Liver (tissue), 9 donors: ENCODE measurements around the gene CDK5. TPM values are rescaled to one million over a fixed set of nuclear protein-coding genes. Genes with fewer than 3 reads are reported as not detected.

ENCODE experiments used
- DNase-seq: peaks from one replicate; pipeline ENCODE4 v3.0.0-alpha.2; 2017; ENCODE audit warnings: low spot score
- H3K27ac ChIP-seq, 2 donors: one replicate each; pipeline ENCODE4 v1.7.0; 2013; ENCODE audit warnings: inconsistent platforms in 2 of 2, low read length in 2 of 2, control low read depth in 1 of 2, low read depth in 1 of 2, mild to moderate bottlenecking in 1 of 2
- H3K27me3 ChIP-seq, 4 donors: one replicate each; pipeline versions ENCODE4 v1.6.1 to v1.7.0; 2013; ENCODE audit warnings: low read length in 3 of 4, inconsistent platforms in 1 of 4, mild to moderate bottlenecking in 1 of 4, moderate library complexity in 1 of 4; ENCODE audit not compliant: control insufficient read depth in 4 of 4, insufficient read depth in 4 of 4
- H3K36me3 ChIP-seq, 4 donors: one replicate each; pipeline versions ENCODE4 v1.6.1 to v1.7.0; 2013; ENCODE audit warnings: low read length in 3 of 4, mild to moderate bottlenecking in 3 of 4, low read depth in 1 of 4, moderate library complexity in 1 of 4; ENCODE audit not compliant: control insufficient read depth in 4 of 4, insufficient read depth in 3 of 4
- H3K4me1 ChIP-seq, 4 donors: one replicate each; pipeline versions ENCODE4 v1.6.1 to v1.7.0; 2013; ENCODE audit warnings: low read length in 3 of 4, mild to moderate bottlenecking in 3 of 4, moderate library complexity in 1 of 4; ENCODE audit not compliant: control insufficient read depth in 4 of 4, insufficient read depth in 4 of 4
- H3K4me3 ChIP-seq, 3 donors: one replicate each; pipeline versions ENCODE4 v1.6.1 to v1.7.0; 2013; ENCODE audit warnings: low read length in 3 of 3, control low read depth in 1 of 3, low read depth in 1 of 3, mild to moderate bottlenecking in 1 of 3
- H3K9ac ChIP-seq, 2 donors: one replicate each; pipeline ENCODE4 v1.7.0; 2013; ENCODE audit warnings: low read length in 2 of 2, mild to moderate bottlenecking in 2 of 2, moderate library complexity in 2 of 2, control low read depth in 1 of 2, low read depth in 1 of 2
- H3K9me3 ChIP-seq, 4 donors: one replicate each; pipeline versions ENCODE4 v1.6.1 to v1.7.0; 2013; ENCODE audit warnings: low read length in 3 of 4; ENCODE audit not compliant: control insufficient read depth in 4 of 4
- CTCF ChIP-seq: fragments of 150-350 bp; IDR thresholded peaks from 2 replicates; pipeline ENCODE4 v1.5.1; 2017; ENCODE audit warnings: improper control_type of control experiment, low read depth, low read length; ENCODE audit not compliant: missing input control
- EGR1 ChIP-seq, 2 donors: IDR thresholded peaks; 2 replicates each; pipeline ENCODE4 v1.6.1; 2016 to 2018; ENCODE audit warnings: antibody characterized with exemption in 2 of 2, low read depth in 2 of 2
- GABPA ChIP-seq, 2 donors: IDR thresholded peaks in 1 of 2; conservative IDR thresholded peaks in 1 of 2; 2 replicates each; pipeline ENCODE4 v1.6.1; 2016; ENCODE audit warnings: antibody characterized with exemption in 2 of 2, mild to moderate bottlenecking in 1 of 2, moderate library complexity in 1 of 2
- HNF4A ChIP-seq, 2 donors: conservative IDR thresholded peaks; 2 replicates each; pipeline ENCODE4 v1.6.1; 2016; ENCODE audit warnings: antibody characterized with exemption in 2 of 2, mild to moderate bottlenecking in 2 of 2
- HNF4G ChIP-seq: IDR thresholded peaks from 2 replicates; pipeline ENCODE4 v1.6.1; 2016; ENCODE audit warnings: antibody characterized with exemption
- JUND ChIP-seq, 2 donors: IDR thresholded peaks; 2 replicates each; pipeline ENCODE4 v1.6.1; 2016; ENCODE audit warnings: antibody characterized with exemption in 2 of 2
- NR2F2 ChIP-seq: IDR thresholded peaks from 2 replicates; pipeline ENCODE4 v1.6.1; 2016; ENCODE audit warnings: antibody characterized with exemption
- RAD21 ChIP-seq, 2 donors: IDR thresholded peaks; 2 replicates each; pipeline ENCODE4 v1.6.1; 2016; ENCODE audit warnings: antibody characterized with exemption in 2 of 2, mild to moderate bottlenecking in 2 of 2
- REST ChIP-seq: IDR thresholded peaks from 2 replicates; pipeline ENCODE4 v1.6.1; 2016; ENCODE audit warnings: antibody characterized with exemption, mild to moderate bottlenecking
- SP1 ChIP-seq: IDR thresholded peaks from 2 replicates; pipeline ENCODE4 v1.6.1; 2018; ENCODE audit warnings: antibody characterized with exemption, mild to moderate bottlenecking
- TAF1 ChIP-seq: conservative IDR thresholded peaks from 2 replicates; pipeline ENCODE4 v1.6.1; 2016; ENCODE audit warnings: antibody characterized with exemption, mild to moderate bottlenecking
- WGBS: extraction: QIAGEN DNeasy Blood & Tissue Kit; methylation state at CpG from one replicate; pipeline ENCODE4 v1.1.7; 2013; 5-methylcytosine and 5-hydroxymethylcytosine counted together
- polyA plus RNA-seq, 2 donors: library from polyadenylated mRNA; stranded (reverse) in 1 of 2; unstranded in 1 of 2; fragments of 200-250 nt in 1 of 2; fragments of >200 nt in 1 of 2; fragmentation: Nextera tagmentation in 1 of 2; extraction: Ambion mirVana in 1 of 2; gene quantifications; one replicate each; pipeline versions ENCODE4 v1.2.1 to v1.2.3, GENCODE V29; 2013 to 2015
- total RNA-seq, 2 donors: library from RNA; depleted of rRNA; stranded (reverse); fragments of >200 nt; gene quantifications; one replicate each; pipeline ENCODE4 v1.2.3, GENCODE V29; 2014
- TF ChIP-seq, protein P1 (sequence below): IDR thresholded peaks from 2 replicates; pipeline ENCODE4 v1.6.1; 2016; ENCODE audit warnings: antibody characterized with exemption
- donor health status: healthy.
- donor health status: healthy.
- donor health status: healthy.
- donor health status: healthy.
- donor health status: healthy.

Gene CDK5
- total and polyA plus RNA-seq, 4 donors = 4.0 to 9.0 (median 7.4) TPM

GRCh38 chr7:151101621-151102396 lies 44.1 kb upstream of the CDK5 start (continued):
- no peak for TF ChIP-seq GABPA (IDR thresholded peaks at IDR 0.05 in 1 of 2, conservative IDR thresholded peaks at IDR 0.05 in 1 of 2)

GRCh38 chr7:151100921-151101320 lies 43.2 kb upstream of the CDK5 start:
- WGBS = 94% methylated on average over 10 of the region's 10 CpGs
- no peak overlapping the region for H3K27ac ChIP-seq
- no peaks in the 10 kb centered on the region for H3K9me3 ChIP-seq
- TF ChIP-seq HNF4A (conservative IDR thresholded peaks at IDR 0.05) (no peak), SP1 (no peak), CTCF (no peak)
- peaks cover 0 to 4% (median 1%) of the 10 kb centered on the region in 4 donors for H3K36me3 ChIP-seq
- no peaks in the 10 kb centered on the region for H3K4me1 ChIP-seq
- no peak overlapping the region for H3K4me3 ChIP-seq
- no peak for DNase-seq
- no peaks in the 10 kb centered on the region for H3K27me3 ChIP-seq
- no peak overlapping the region for H3K9ac ChIP-seq

DNA sequence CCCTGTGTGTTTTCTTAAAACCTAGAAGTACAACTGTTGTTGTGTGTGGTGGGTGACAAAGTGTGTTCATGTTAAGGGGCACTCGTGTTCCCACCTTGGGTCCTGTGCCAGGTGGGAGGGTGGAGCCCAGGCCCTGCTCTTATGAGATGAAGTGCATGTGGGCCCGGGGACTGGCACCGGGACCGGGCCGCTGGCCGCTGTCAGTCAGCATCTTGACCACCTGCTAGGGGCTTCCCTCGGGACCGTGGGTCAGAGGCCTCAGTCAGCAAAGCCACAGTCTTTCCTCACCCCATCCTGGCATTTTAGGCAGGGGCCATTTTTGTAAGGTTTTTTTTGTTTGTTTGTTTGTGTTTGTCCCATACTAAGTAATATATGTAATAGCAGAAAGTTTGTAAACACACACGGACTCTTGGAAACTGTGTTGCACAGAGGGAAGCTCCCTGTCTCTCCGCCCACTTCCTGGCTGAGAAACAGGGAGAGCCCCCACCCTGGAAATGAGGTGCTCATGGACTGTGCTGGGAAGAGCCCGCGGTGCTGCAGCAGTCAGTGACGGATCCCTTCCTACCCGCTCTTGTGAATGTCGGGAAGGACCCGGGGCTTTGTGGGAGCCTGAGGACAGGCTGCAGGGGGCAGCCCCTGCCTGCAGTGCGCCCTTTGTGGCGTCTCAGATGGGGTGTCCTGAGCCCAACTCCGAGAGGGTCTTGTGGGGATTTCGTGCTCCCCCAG lies 42.0 kb upstream of the CDK5 start:
- Histone ChIP-seq H3K9ac (no peak overlapping the region), H3K27me3 (no peaks in the 10 kb centered on the region), H3K4me3 (no peak overlapping the region), H3K27ac (no peak overlapping the region), H3K9me3 (no peaks in the 10 kb centered on the region), H3K4me1 (no peaks in the 10 kb centered on the region), H3K36me3 (peaks cover 0 to 4% (median under 1%) of the 10 kb centered on the region in 4 donors)
- no peak for DNase-seq
- 81% methylated on average over 20 of the region's 20 CpGs for WGBS
- no peak for TF ChIP-seq JUND (IDR thresholded peaks at IDR 0.05)
- no peak for TF ChIP-seq TAF1
- TF ChIP-seq CTCF = no peak
- no peak for TF ChIP-seq SP1
- no peak for TF ChIP-seq NR2F2

GRCh38 chr7:151095828-151096475 lies 38.3 kb upstream of the CDK5 start:
- H3K9ac ChIP-seq = no peak overlapping the region
- peaks cover 0 to 11% (median 7%) of the 10 kb centered on the region in 4 donors for H3K4me1 ChIP-seq
- no peaks in the 10 kb centered on the region for H3K9me3 ChIP-seq
- H3K27ac ChIP-seq = no peak overlapping the region
- WGBS = 90% methylated on average over 17 of the region's 17 CpGs
- H3K4me3 ChIP-seq = no peak overlapping the region
- no peak for DNase-seq
- H3K36me3 ChIP-seq = peaks cover 0 to 2% (median 0%) of the 10 kb centered on the region in 4 donors
- H3K27me3 ChIP-seq = no peaks in the 10 kb centered on the region
- no peak for TF ChIP-seq EGR1 (IDR thresholded peaks at IDR 0.05; ENCODE audit: low read depth in 2 of 2)
- TF ChIP-seq JUND (IDR thresholded peaks at IDR 0.05) = no peak
- no peak for TF ChIP-seq GABPA (IDR thresholded peaks at IDR 0.05 in 1 of 2, conservative IDR thresholded peaks at IDR 0.05 in 1 of 2)
- TF ChIP-seq REST = no peak
- TF ChIP-seq, protein P1, sequence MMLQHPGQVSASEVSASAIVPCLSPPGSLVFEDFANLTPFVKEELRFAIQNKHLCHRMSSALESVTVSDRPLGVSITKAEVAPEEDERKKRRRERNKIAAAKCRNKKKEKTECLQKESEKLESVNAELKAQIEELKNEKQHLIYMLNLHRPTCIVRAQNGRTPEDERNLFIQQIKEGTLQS = no peak
- TF ChIP-seq RAD21 (IDR thresholded peaks at IDR 0.05) = no peak
- TF ChIP-seq HNF4G = no peak
